ENCODE measurements around the gene DDT. TPM values are rescaled to one million over a fixed set of nuclear protein-coding genes. Genes with fewer than 3 reads are reported as not detected.
"Not testable (repeated sequence)": the region's sequence is repeated elsewhere in the genome, so short reads cannot be mapped to it uniquely, and the experiment has no call there.

DDT gene
- total RNA-seq, 1 donor from 2014 or later, result 107 TPM

DNA sequence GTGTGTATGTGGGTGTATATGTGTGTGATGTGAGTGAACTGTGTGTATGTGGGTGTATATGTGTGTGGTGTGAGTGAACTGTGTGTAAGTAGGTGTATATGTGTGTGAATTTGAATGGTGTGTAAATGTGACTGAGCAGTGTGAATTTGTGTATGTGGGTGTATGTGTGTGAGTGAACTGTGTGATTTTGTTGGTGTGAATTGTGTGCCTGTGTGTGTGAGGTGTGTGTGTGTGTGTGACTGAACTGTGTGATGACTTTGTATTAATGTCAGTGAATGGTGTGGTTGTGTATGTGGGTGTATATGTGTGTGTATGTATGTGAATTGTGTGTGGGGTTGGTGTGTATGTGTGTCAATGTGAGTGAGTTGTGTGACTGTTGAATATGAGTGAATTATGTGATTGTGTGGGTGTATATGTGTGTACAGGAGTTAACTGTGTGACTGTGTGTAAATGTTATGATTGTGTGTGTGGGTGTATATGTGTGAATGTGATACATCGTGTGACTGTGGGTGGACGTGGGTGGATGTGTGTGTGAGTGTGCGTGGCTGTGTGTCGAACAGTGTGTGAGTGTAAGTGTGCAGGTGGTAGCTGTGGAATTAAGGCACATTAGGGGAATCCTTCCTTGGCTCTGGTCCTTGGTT is 12.4 kb upstream of the DDT start:
- H3K27ac Mint-ChIP-seq, CTCF ChIA-PET: not testable (repeated sequence)
- intact Hi-C loops (cut with micrococcal nuclease), result loop anchor here (5.0 to 10.0 kb wide), 3 partner anchors 188 to 771 kb away; no protein-coding TSS in a partner anchor

DNA sequence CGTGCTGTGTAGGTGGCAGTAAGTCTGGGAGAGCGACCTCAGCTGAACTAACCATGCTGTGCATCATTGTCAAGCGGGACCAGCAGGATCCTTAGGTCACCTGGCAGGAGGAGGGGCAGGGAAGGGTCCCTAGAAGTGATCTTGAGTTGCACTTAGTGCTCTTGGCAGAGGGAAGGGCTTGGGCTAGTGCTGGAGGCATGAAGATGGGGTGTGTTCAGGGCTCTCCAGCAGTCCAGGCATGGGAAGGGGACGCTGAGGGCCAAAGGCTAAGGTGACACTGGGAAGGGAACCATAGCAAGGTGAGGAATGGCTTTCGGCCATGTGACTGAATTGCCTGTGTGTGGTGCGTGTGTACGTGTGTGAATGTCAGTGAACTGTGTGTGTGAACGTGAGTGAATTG is 11.8 kb upstream of the DDT start:
- DNase-seq; H3K36me3 Mint-ChIP-seq (ENCODE audit: low read depth); CTCF ChIA-PET; H3K27ac Mint-ChIP-seq; H3K4me3 Mint-ChIP-seq; H3K27me3 Mint-ChIP-seq; H3K4me1 Mint-ChIP-seq; H3K9me3 Mint-ChIP-seq; POLR2A ChIA-PET; ATAC-seq (ENCODE audit: low read depth): not testable (repeated sequence)
- intact Hi-C loops (cut with micrococcal nuclease), result loop anchor here (5.0 to 10.0 kb wide), 3 partner anchors 189 to 771 kb away; no protein-coding TSS in a partner anchor

More for the DNA sequence above, 12.4 kb upstream of the DDT start:
- H3K36me3 Mint-ChIP-seq (ENCODE audit: low read depth); H3K4me3 Mint-ChIP-seq; H3K9me3 Mint-ChIP-seq; ATAC-seq (ENCODE audit: low read depth); H3K4me1 Mint-ChIP-seq; H3K27me3 Mint-ChIP-seq; POLR2A ChIA-PET; DNase-seq: not testable (repeated sequence)

DNA sequence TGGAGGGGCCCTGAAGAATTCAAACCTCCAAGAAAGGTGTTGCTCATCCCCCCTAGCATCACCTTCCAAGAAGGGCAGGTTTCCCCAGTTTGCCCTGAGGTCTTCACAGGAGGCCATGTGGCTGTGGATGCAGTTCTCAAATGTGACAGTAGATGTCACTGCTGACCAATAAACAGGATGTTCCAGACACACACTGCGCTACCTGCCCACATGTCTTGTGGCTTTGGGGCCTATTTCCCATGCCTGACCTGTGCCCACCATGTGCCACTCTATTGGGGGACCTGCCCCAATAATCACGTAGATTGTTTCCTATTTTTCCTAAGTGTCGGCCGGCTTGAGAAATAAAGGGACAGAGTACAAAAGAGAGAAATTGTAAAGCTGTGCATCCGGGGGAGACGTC is 10.2 kb upstream of the DDT start:
- Mint-ChIP-seq H3K27ac (no peak overlapping the region), H3K9me3 (no peaks in the 10 kb centered on the region), H3K27me3 (no peaks in the 10 kb centered on the region), H3K4me1 (no peaks in the 10 kb centered on the region), H3K36me3 (ENCODE audit: low read depth) (no peaks in the 10 kb centered on the region), H3K4me3 (no peak overlapping the region)
- DNase-seq, result no peak
- TF ChIP-seq CTCF (IDR thresholded peaks at IDR 0.05), result no peak
- POLR2A ChIA-PET, result no interaction called here
- CTCF ChIA-PET, result no interaction called here
- peak; percentile 91 for ATAC-seq (ENCODE audit: low read depth)
- intact Hi-C loops (cut with micrococcal nuclease), result loop anchor here (5.0 to 10.0 kb wide), 3 partner anchors 190 to 540 kb away; partner anchors contain the start of gene GGT5

GRCh38 chr22:23980567-23980966 is 6.3 kb upstream of the DDT start:
- H3K27me3 Mint-ChIP-seq; ATAC-seq (ENCODE audit: low read depth); H3K4me3 Mint-ChIP-seq; H3K4me1 Mint-ChIP-seq; POLR2A ChIA-PET; H3K36me3 Mint-ChIP-seq (ENCODE audit: low read depth); H3K27ac Mint-ChIP-seq; CTCF ChIA-PET; H3K9me3 Mint-ChIP-seq; DNase-seq: not testable (repeated sequence)
- intact Hi-C loops (cut with micrococcal nuclease), result loop anchor here (5.0 to 10.0 kb wide), 3 partner anchors 194 to 544 kb away; partner anchors contain the start of gene GGT5

DNA sequence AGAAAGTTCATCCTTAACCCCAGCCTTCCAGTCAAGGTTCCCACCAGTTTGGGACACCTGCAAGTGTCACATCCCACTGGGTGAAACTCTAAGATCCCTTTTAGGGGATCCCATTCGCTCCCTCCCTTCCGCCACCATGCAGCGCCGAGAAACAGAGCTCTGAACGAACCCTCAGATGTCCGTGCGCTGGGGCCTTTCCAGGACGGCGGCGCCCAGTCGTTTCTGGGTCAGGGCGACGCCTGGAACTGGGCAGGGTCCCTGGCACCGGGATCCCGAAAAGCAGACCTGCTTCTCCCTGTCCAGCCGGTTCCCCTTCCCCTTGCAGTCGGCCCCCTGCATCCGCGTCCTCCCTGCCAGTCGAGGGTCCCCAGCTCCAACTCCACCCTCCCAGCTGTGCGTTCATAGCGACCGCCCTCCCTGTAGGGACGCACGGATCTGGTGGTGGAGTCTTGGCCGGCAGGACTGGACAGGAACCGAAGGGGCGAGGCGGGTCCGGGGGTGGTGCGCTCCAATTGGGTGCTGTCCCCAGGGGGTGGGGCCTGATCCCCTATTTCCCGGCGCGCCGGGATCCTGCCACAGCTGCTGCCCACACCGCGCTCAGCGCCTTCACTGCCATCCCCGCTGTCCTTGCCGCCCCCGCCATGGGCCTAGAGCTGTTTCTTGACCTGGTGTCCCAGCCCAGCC is 5.5 kb upstream of the DDT start, which contains the start of gene GSTT2:
TSS of gene GSTT2 (plus strand) at position 578 of the 684 bp plus-strand sequence.
- ATAC-seq (ENCODE audit: low read depth); DNase-seq; CTCF ChIA-PET; H3K4me3 Mint-ChIP-seq; H3K27me3 Mint-ChIP-seq; POLR2A ChIA-PET; H3K27ac Mint-ChIP-seq; H3K36me3 Mint-ChIP-seq (ENCODE audit: low read depth); H3K4me1 Mint-ChIP-seq; H3K9me3 Mint-ChIP-seq: not testable (repeated sequence)
- intact Hi-C loops (cut with micrococcal nuclease), result loop anchor here (5.0 to 10.0 kb wide), 4 partner anchors 65 to 545 kb away; partner anchors contain the start of gene GGT5

- H3K36me3 Mint-ChIP-seq (ENCODE audit: low read depth); H3K27me3 Mint-ChIP-seq; H3K27ac Mint-ChIP-seq; POLR2A ChIA-PET; ATAC-seq (ENCODE audit: low read depth); CTCF ChIA-PET; H3K9me3 Mint-ChIP-seq; H3K4me3 Mint-ChIP-seq; H3K4me1 Mint-ChIP-seq; DNase-seq: not testable (repeated sequence)
- intact Hi-C loops (cut with micrococcal nuclease), result loop anchor here (10.0 kb wide), 1 partner anchor 63 kb away; no protein-coding TSS in a partner anchor
Observed at GRCh38 chr22:23977304-23977703, 3.1 kb upstream of the DDT start.

DNA sequence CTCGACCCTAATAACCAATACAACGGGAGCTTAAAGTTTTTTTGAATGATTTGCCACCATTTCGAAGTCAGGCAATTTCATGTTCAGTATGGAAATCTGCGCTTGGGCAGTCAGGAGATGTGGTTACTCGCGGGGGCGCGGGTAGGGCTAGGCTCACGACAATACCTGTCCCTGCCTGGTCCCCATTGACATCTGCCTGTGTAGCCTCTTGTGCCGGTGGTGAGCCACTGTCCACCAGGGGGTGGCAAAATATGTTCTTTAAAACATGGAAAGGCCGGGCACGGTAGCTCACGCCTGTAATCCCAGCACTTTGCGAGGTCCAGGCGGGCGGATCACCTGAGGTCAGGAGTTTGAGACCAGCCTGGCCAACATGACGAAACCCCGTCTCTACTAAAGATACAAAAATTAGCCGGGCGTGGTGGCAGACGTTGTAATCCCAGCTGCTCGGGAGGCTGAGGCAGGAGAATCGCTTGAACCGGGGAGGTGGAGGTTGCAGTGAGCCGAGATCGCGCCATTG is 653 bp upstream of the DDT start:
- intact Hi-C loops (cut with micrococcal nuclease), result loop anchor here (10.0 kb wide), 1 partner anchor 60 kb away; no protein-coding TSS in a partner anchor
- H3K27me3 Mint-ChIP-seq, H3K27ac Mint-ChIP-seq, POLR2A ChIA-PET, H3K4me3 Mint-ChIP-seq, CTCF ChIA-PET, DNase-seq, H3K9me3 Mint-ChIP-seq: not testable (repeated sequence)
- H3K36me3 Mint-ChIP-seq (ENCODE audit: low read depth), result peaks cover 21% of the 10 kb centered on the region
- H3K4me1 Mint-ChIP-seq, result peaks cover 12% of the 10 kb centered on the region
- ATAC-seq (ENCODE audit: low read depth), result peak; percentile 56

GRCh38 chr22:23971927-23972326 is 2.3 kb downstream of the DDT start:
- POLR2A ChIA-PET, result interaction anchor here (0.6 kb wide), 1 partner anchor 165 kb away, joined by 10 read pairs; no protein-coding TSS in a partner anchor
- DNase-seq; H3K27me3 Mint-ChIP-seq; H3K27ac Mint-ChIP-seq; CTCF ChIA-PET; H3K9me3 Mint-ChIP-seq; H3K4me3 Mint-ChIP-seq; ATAC-seq (ENCODE audit: low read depth): not testable (repeated sequence)
- Mint-ChIP-seq H3K36me3 (ENCODE audit: low read depth) (peaks cover 31% of the 10 kb centered on the region), H3K4me1 (peaks cover 19% of the 10 kb centered on the region)
- intact Hi-C loops (cut with micrococcal nuclease), result loop anchor here (10.0 kb wide), 1 partner anchor 57 kb away; no protein-coding TSS in a partner anchor

Measured in activated B cell treated with CpG ODN at 0.5 μM for 24 hours (primary cell).